CD4-positive, alpha-beta T cell treated with Interleukin-10 for 1 hour (primary cell): ENCODE measurements around the gene HCLS1.
"Not testable (repeated sequence)": the region's sequence is repeated elsewhere in the genome, so short reads cannot be mapped to it uniquely, and the experiment has no call there.

ENCODE experiments used
- DNase-seq: peaks from one replicate; pipeline ENCODE4 v3.0.0-alpha.2; 2020

HCLS1 gene, protein sequence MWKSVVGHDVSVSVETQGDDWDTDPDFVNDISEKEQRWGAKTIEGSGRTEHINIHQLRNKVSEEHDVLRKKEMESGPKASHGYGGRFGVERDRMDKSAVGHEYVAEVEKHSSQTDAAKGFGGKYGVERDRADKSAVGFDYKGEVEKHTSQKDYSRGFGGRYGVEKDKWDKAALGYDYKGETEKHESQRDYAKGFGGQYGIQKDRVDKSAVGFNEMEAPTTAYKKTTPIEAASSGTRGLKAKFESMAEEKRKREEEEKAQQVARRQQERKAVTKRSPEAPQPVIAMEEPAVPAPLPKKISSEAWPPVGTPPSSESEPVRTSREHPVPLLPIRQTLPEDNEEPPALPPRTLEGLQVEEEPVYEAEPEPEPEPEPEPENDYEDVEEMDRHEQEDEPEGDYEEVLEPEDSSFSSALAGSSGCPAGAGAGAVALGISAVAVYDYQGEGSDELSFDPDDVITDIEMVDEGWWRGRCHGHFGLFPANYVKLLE

DNA sequence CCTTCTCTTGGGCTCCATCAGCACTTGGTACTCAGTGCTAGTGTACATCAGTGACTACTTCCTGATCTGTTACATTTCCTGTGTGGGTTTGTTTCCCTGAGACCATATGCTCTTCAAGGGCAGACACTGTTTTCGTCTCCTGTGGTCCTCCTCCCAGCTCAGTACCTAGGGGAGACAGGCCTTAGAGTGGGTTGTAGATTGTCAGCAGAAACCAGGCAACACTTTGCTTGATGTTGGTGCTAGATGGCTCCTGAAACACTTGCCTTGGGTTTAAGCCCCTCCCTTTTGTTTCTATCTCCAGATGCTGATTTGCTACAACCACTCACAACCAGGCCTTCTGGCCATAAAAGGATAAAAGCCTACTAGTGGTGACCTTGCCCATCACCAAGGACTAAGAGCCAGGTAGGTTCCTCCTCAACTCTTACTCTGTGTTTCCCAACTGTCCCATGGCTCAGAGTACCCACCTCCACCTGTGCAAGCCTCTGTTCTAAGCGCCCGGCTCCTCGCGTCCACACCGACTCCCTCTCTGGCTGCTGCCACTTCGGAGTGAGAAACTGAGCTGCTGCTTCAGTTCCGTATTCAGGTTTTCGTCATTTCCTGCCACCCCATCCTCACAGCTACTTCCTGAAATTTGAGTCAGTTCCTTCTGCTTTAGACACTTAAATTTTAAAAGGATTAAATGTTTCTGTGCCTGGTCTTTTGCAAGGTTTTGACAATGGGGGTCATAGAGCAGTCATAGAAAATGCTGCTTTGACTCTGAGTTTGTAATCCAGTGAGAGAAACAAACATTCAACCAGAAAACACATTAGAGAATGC lies at the start of gene HCLS1:
Gene HCLS1, minus strand, starts transcription at position 548 of the 816 bp plus-strand sequence. CDS start 2,556 bp downstream, outside the sequence.
- peak; percentile 81 for DNase-seq

DNA sequence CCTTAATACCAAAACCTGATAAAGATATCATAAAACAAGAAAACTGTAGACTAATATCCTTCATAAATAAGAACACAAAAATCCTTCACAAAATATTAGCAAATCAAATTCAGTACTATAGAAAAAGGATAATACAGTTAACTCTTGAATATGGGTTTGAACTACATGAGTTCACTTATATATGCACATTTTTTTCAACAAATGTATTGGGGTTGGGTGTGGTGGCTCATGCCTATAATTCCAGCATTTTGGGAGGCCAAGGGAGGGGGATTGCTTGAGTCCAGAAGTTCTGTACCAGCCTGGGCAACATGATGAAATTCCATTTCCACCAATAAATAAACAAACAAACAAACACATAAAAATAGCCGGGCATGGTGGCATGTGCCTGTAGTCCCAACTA lies 49.6 kb upstream of the HCLS1 start:
- no peak for DNase-seq

DNA sequence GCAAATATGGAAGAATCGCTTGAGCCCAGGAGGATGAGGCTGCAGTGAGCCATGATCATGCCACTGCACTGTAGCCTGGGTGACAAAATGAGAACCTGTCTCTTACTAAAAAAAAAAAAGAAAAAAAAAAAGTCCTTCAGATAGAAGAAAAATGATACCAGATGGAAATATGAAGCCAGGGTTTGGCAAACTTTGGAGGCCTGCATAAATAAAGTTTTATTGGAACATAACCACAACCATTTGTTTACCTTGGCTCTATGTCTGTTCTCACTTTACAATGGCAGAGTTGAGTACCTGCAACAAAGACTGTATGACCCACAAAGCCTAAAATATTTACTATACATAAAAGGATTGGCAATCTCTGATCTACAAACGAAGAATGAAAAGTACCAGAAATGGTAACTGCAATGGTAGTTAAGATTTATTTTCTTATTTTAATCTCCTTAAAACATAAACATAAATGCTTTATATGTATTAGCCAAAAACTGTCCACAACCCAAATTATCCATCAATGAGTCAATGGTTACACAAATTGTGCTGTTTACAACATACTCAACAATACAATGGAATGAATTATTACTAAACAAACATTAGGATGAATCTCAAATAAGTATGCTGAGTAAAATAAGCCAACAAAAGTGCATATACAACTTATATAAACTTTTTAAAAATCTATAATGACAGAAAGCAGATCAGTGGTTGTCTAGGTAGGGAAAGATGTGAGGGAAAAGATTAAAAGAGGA lies 47.0 kb upstream of the HCLS1 start:
- no peak for DNase-seq

DNA sequence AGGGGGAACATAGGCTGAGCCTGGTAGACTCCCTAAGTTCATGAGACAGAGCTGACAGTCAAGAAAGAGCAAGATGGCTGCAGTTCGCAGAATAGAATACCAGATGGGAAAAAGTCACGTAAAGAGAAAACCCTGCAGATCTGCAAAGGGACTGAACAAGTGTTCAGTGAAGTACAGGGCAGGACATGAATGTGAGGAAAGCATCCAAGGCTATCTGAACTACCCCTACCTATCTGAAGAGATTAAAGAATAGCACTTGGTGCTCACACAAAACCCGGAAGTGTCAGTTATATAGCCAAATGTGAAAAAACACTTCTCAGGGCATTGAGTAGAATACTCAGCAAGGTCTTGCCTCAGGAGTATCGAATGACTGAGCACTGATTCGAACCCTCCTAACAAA lies 44.8 kb upstream of the HCLS1 start:
- DNase-seq = no peak

DNA sequence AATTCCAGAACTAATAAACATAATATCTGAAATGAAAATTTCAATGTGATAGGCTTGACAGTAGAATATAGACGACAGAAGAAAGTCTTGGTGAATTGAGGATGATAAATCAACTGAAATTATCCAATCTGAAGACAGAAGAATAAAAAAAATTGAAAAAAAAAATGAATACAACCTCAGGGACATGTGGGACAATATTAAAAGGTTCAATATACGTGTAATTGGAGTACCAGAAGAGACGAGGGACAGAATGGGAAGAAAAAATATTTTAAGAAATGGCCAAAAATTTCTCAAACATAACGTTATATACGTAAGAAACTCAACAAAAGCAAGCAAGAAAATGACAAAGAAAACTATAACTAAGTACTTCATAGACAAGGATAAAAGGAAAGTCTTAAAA lies 43.3 kb upstream of the HCLS1 start:
- no peak for DNase-seq

DNA sequence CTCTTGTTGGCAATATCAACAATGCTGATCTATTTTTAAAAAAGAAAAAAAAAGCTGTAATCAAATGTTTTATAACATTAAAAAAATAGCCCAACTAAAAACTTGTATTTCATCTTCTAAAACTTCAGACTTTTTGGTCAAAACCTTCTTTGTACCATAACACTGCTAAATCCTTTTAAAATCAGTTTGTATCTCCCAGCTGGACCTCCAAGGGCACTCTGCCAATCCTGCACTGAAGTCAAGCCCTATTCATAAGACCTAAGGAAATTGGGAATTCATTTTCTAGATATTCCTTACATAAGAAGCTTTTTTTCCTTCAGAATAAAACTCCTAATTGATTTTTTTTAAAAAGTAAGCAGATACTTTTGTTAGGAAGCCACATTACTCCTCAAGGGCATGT lies 38.2 kb upstream of the HCLS1 start:
- no peak for DNase-seq

DNA sequence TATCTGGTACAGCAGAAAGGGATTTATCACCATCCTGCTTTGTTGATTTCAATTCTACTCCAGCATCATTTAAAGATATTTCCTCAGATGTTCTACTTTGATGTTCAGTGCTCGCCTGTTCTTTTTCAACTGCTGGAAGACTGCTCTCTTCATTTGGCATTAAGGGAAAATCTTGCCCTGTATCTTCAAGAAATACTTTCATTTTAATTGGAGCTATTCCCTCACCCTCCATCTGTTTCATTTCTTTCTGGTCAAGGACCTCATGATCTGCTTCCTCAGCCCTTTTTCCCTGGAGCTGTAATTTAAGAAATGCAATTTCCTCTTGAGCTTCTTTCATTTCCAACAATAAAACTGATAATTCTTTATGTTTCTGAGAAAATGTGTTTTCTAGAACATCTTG lies 37.8 kb upstream of the HCLS1 start:
- no peak for DNase-seq

DNA sequence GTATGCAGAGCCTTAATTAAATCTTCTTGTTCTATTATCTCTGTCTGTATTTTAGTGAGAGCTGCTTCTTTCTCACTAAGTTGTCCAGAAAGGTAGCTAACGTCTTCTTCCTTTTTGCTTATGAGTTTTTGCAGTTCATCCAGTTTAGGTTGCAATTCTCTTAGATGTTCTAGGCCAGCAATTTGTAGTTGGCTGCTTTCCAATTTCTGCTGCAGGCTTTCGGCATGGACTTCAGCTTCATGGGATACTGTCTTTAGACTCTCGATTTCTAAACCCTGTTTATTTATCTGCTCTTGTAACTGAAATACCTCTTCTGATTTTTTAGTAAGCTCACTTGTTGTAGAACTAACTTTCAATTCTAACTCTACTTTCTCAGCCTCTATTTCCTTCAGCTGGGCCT lies 35.5 kb upstream of the HCLS1 start:
- no peak for DNase-seq

DNA sequence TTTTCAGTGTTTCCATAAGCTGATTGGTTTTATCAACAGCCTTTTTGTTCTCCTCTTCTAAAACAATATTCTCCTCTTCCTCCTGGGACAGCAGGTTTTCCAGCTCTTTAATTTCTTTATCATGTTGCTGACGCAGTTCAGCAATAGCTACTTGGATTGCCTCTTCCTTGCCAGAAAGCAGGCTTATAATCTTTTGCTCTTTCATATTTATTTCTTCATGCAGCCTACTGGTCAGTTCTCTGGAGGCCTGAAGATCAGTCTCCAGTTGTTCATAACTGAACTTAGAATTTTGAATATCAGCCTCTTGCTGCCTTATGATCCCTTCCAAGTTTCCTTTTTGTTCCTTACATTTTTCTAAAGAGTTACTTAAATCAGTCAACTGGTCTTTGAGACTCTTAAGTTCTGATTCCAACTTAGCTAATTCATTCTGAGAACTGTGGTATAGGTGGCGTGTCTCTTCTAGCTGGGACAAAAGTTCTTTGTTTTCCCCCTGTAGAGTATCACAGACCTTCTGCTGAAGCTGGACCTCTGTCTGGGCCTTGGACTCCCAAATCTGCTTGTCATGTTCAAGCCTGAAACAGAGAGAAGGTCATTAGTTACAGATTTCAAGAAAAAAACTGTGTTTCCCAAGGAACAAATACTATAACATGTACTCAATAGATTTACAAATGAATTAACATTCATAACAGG lies 31.5 kb upstream of the HCLS1 start:
- no peak for DNase-seq

DNA sequence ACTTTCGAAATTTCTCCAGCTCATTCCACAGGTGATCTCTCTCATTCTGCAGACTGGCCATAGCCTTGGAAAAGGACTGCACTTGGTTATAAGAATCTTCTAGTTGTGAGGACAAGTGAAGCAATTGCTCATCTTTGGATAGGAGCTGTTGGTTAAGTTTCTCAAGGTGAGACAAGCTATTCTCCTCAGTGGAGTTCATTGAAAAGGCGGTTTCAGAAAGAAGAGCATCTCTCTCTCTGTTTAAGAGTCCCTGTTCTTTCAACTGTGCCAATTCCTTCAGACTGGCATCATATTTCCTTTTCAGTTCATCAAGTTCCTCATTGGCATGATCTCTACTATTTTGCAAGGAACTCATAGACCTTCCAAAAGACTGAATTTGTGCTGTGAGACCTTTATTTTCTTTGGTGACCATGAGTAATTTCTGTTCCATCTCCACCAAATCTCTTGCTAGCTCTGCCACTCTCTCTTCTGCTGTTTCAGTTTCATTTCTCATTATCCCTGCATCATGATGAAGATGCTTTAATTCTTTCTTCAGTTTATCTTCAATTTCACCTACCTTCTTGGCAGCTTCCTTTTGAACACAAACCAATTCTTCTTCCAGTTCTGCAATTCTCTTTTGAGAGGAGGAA lies 30.2 kb upstream of the HCLS1 start:
- no peak for DNase-seq

DNA sequence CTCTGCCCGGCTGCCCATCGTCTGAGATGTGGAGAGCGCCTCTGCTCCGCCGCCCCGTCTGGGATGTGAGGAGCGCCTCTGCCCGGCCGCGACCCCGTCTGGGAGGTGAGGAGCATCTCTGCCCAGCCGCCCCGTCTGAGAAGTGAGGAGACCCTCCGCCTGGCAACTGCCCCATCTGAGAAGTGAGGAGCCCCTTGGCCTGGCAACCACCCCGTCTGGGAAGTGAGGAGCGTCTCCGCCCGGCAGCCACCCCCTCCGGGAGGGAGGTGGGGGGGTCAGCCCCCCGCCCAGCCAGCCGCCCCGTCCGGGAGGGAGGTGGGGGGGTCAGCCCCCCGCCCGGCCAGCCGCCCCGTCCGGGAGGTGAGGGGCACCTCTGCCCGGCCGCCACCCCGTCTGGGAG lies 28.0 kb upstream of the HCLS1 start:
- not testable (repeated sequence) for DNase-seq

DNA sequence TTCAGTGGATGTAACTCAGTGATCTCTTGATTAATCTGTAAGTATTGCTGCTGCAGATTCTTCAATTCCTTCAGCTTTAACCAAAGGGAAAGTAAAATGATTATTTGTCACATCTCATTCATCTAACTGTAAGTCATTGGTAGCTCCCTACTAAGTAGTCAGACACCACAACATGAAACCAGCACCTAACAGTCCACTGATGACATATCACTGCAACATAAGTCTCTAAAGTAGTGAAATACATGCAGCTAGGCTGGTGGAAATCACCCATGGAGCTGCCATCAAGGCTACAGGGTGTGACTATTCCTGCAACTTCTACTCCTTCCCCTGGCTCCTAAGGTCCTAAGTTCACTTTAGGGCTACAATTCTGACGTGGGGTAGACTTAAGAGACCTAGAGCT lies 21.1 kb upstream of the HCLS1 start:
- no peak for DNase-seq

DNA sequence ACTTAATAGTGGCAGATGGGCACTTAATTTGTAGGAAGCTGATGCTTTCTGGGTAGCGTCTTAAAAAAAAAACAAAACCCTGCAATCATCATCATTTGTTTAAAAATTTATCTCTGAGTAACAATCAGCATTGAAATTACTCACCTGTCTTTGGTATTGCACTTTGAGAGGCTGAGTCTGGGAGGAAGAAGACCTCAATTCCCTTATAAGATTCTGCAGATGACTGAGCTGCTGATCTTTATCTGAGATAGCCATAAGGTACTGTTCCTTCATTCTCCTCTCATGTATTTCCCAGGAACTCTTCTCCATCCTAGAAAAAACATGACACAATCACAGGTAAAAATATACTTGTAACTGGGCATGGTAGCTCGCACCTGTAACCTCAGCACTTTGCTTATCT lies 16.4 kb upstream of the HCLS1 start:
- DNase-seq = no peak

DNA sequence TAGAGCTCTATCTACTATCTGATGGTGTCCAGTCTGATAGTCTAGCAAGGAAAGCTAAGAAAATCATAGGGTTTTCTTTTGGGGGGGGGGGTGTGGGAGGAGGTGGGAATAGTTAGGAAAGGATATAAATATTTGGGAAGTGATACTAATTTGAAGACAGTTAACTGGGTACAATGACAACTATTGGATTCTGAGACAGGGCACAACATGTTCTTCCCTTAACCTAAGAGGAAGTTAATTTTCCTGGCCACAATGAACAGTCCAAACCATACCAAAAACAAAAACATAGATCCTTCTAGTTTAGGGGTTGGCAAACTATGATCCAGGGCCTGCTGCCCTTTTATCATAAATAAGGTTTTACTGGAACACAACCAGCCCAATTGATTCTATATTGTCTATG lies 10.0 kb upstream of the HCLS1 start:
- DNase-seq = no peak

DNA sequence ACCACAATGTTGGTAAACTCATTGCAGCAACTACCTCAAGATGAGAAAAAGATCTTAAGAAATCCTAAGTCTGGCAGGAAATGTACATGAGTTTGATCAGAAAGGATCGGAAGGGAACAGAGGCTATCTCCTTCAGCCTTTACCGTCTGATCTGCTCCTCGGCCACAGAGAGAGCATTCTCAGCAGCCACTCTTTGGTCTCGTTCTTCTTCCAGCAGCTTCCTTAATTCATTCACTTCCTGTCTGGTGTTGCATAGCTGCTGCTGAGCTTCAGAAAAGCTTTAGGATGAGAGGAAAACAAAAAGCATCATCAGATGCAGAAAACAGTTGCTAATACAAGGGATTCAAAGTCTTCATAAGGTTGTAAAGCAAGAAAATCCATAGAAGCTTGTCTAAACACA lies 6.6 kb upstream of the HCLS1 start:
- DNase-seq = no peak

DNA sequence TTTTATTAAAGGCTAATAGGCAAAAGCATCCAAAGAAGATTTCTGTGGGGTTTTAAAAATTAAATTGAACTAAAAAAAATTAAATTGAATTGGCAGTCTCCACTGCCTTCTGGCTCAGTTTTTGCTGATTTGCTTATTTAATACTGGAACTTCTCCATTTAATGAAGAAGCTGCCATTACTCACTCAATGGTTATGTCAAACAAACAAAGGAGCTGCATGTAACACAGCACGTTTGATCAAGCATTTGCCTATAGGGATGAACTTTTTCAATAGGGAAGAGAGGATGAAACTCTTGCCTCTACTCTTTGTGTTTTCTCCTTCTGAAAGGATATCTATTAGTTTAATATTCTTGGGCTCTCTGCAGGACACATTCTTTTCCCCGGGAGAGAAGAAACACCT lies 4.8 kb upstream of the HCLS1 start:
- no peak for DNase-seq

DNA sequence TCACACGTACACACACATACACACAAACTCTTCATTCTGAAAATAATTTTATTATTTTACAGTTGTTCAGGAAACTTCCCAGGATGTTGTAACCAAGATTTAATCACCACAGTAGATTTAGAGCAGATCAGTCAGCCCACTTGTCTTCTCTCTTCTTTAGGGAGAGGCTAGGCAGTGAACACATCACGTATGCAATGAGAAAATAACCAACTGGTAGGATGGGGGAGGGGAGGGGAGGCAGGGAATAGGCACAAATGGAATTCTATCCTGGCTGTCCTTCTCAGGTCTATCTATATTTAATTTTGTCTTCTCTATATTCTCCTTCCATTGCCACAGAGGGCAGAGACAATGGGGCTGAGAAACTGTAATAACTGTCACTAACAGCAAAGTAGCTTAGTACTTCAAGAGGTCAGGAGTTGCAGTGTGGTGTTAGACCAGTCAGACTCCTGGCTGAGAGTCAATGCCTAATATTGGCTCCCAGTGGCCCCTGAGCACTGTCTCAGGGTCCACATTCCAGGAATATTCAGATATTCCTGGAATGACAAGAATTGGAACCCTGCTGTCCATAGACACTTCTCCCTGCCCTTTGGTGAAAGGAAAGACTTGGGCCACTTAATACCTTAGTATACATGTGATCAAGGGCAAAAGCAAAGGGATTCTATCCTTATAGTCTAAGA lies 2.6 kb upstream of the HCLS1 start:
- DNase-seq = no peak

DNA sequence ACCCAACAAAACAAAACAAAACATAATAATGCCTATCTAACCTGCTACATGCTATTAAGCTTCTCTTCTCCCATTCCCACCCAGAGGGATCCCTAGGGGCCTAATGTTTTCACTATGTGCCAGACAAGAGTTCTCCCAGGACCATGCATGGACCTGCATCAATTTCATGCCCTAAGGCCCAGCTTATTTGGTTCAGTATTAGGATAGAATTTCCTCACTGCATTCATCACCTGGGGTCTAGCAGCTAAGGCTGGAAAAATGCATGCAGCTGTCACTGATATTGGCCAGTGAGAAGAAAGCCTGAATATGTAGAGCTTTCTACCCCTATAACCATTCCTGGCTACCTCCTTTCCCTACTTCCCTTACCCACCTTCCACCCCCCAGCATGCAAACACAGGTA lies 2.0 kb upstream of the HCLS1 start:
- DNase-seq = no peak

DNA sequence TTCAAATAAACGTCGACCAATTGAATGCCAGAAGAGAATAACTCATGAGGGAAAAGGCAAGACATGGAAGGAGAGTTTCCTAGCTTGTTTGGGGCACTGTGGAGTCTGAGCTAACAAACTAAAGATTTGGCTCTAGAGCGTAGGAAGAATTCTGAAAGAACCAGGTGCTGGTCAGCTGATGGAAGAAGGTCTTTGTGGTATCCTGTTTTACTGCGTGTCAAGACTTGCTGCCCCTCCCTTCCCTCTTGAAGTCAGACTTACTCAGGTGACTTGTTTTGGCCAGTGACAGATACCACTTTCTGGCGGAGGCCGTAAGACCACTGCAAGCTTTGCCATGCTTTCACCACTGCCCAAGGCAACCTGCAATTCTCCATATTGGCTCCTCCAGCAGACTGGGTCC lies 673 bp upstream of the HCLS1 start:
- DNase-seq = no peak

DNA sequence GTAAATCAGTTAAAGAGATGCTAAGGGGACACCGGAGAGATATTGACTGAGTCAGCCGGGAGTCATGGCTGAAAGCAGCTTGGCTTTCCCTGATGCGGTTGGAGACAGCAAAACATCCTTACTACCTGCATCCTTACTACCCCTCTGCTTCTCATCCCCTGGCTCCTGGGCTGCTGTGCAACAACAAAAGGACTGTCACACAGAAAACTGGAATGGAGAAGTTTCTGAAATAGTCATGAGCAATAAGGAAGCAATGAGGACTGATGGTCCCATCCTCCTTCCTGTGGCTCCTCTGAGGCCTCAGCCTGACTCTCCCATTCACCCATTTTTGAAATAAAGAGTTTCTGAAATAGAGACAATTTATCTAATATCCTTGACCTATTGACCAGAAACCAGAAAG lies 1.1 kb downstream of the HCLS1 start:
- no peak for DNase-seq

DNA sequence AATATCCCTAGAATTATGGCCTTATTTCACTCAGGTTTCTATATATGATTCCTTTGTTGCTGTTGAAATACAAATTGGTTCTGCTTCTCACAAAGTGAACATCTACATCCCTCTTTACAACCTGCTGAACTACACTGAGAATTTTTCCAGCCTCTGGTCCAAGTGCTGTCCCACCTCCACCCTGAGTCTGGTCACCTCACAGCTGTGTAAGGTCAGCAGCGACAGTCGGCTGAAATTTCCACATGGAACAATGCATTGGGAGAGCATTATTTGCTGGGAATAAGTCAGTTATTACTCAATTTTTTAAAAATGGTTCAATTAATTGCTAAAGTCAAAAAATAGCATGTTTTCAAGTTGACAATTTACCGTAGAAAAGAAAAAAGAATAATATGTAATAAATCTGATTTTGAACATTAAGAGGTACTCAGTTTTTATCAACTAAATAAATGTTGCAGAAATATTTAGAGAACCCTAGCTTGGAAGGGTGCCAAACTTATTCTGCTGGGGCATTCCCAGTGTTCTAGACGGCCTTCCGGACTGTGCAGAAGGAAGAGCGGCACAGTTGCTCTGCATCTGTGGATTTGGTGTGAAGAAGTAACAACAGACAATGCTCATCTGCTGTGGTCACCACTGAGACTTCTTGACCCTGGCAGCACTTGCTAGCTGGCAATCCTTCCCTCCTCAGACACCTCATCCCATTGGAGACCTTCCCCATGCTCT lies 1.8 kb downstream of the HCLS1 start:
- DNase-seq = no peak
